Muscle layer of colon (tissue), 2 donors: ENCODE results near the gene FFAR3.
"Not testable (repeated sequence)": the region's sequence is repeated elsewhere in the genome, so short reads cannot be mapped to it uniquely, and the experiment has no call there.

Experiments
- H3K27ac ChIP-seq: one replicate; pipeline ENCODE4 v1.7.0; 2013; ENCODE audit warnings: low read depth, mild to moderate bottlenecking, low read length, moderate library complexity
- H3K27me3 ChIP-seq, 2 donors: one replicate each; pipeline ENCODE4 v1.7.0; 2013; ENCODE audit warnings: low read length in 2 of 2, mild to moderate bottlenecking in 2 of 2; ENCODE audit not compliant: insufficient read depth in 2 of 2, control insufficient read depth in 1 of 2
- H3K36me3 ChIP-seq: one replicate; pipeline ENCODE4 v1.7.0; 2013; ENCODE audit warnings: mild to moderate bottlenecking, low read length; ENCODE audit not compliant: insufficient read depth
- H3K4me1 ChIP-seq: one replicate; pipeline ENCODE4 v1.7.0; 2013; ENCODE audit warnings: mild to moderate bottlenecking, low read length; ENCODE audit not compliant: insufficient read depth
- H3K4me3 ChIP-seq, 2 donors: one replicate each; pipeline ENCODE4 v1.7.0; 2013; ENCODE audit warnings: low read length in 2 of 2, low read depth in 1 of 2, mild to moderate bottlenecking in 1 of 2, moderate library complexity in 1 of 2
- H3K9ac ChIP-seq: one replicate; pipeline ENCODE4 v1.7.0; 2013; ENCODE audit warnings: low read length
- H3K9me3 ChIP-seq: one replicate; pipeline ENCODE4 v1.7.0; 2013; ENCODE audit warnings: mild to moderate bottlenecking, low read length
- donor health status: abdominal sarcoma.
- donor health status: Adenocarcinoma of cecum.

FFAR3 gene

DNA sequence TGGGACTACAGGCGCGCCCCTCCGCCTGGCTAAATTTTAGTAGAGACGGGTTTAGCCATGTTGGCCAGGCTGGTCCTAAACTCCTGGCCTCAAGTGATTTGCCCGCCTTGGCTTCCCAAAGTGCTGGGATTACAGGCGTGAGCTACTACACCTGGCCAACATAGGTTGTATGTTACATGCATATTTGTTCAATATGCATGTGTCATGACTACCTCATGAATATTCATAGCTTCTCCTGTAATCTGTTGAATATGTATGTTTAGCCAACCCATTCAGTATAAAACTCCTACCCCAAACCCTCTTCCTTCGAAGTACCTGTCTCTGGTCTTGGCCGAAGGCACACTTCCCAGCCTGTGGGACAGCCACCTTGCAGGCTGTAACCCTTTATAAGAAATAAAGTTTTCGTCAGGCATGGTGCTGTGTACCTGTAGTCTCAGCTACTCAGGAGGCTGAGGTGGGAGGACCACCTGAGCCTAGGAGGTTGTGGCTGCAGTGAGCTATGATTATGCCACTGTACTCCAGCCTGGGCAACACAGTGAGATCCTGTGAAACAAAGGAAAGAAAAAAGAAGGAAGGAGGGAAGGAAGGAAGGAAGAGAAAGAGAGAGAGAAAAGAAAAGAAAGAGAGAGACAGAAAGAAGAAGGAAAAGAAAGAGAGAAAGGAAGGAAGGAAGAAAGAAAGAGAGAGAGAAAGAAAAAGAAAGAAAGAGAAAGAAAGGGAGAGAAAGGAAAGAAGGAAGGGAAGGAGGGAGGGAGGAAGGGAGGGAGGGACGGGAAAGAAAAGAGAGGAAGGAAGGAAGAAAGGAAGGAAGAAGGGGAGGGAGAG, 41.9 kb downstream of the FFAR3 start:
- Histone ChIP-seq H3K4me3 (no peak overlapping the region), H3K9ac (no peak overlapping the region), H3K4me1 (no peaks in the 10 kb centered on the region), H3K9me3 (no peaks in the 10 kb centered on the region), H3K36me3 (no peaks in the 10 kb centered on the region), H3K27ac (no peak overlapping the region), H3K27me3 (no peaks in the 10 kb centered on the region)

DNA sequence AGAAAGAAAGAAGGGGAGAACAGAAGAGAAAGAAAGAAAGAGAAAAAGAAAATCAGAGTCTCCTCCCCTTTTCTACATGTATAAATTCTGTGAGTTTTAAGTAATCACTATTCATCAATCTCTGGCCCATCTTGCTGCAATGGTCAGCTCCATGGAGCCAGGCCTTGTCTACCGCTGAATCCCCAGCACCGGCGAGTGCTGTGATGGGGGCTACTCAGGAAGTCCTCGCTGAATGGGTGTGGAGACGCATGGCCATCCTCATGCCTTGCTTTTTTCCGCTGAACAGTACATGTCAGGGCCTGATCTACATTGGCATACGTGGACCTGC, 42.5 kb downstream of the FFAR3 start:
- Histone ChIP-seq H3K4me3 (no peak overlapping the region), H3K36me3 (no peaks in the 10 kb centered on the region), H3K27me3 (no peaks in the 10 kb centered on the region), H3K9ac (no peak overlapping the region), H3K27ac (no peak overlapping the region), H3K9me3 (no peaks in the 10 kb centered on the region), H3K4me1 (no peaks in the 10 kb centered on the region)

DNA sequence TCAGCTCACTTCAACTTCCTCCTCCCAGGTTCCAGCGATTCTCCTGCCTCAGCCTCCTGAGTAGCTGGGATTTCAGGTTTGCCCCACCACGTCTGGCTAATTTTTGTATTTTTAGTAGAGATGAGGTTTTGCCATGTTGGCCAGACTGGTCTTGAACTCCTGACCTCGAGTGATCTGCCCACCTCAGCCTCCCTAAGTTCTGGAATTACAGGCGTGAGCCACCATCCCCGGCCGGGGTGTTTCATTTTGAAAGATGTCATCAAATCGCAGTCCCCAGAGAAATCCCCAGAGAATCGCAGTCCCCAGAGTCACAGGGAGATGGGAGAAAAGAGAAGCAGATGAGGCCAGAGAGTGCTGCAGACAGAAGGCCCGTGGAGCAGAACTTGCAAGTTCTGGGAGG, 43.2 kb downstream of the FFAR3 start:
- not testable (repeated sequence) for H3K9ac ChIP-seq, H3K4me1 ChIP-seq, H3K27me3 ChIP-seq, H3K27ac ChIP-seq, H3K4me3 ChIP-seq, H3K36me3 ChIP-seq, H3K9me3 ChIP-seq

DNA sequence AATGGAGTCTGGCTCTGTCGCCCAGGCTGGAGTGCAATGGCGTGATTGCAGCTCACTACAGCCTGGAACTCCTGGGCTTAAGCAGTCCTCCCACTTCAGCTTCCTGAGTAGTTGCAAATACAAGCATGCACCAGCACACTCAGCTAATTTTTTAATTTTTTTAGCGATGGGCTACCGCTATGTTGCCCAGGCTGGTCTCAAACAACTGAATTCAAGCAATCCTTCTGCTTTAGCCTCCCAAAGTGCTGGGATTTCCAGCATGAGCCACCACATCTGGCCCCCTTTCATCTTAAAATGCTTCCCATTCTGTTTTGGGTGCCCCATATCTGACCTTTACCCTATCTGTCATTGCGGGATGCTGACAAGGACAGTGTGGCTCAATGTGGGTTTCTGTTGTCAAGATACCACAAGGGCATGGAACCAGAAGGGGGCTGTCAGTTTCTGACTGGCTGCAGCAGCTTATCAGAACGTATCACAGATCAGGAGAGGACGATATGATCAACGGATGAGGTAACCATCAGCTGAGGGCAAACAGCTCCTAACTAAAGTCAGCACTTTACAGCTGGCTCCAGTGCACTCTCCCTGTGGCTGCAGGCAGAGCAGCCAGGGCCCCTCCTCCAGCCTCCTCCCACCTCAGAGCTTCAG, 45.0 kb downstream of the FFAR3 start:
- H3K9me3 ChIP-seq, result no peaks in the 10 kb centered on the region
- H3K36me3 ChIP-seq, result no peaks in the 10 kb centered on the region
- no peaks in the 10 kb centered on the region for H3K27me3 ChIP-seq
- no peak overlapping the region for H3K27ac ChIP-seq
- no peaks in the 10 kb centered on the region for H3K4me1 ChIP-seq
- no peak overlapping the region for H3K9ac ChIP-seq
- H3K4me3 ChIP-seq, result no peak overlapping the region

DNA sequence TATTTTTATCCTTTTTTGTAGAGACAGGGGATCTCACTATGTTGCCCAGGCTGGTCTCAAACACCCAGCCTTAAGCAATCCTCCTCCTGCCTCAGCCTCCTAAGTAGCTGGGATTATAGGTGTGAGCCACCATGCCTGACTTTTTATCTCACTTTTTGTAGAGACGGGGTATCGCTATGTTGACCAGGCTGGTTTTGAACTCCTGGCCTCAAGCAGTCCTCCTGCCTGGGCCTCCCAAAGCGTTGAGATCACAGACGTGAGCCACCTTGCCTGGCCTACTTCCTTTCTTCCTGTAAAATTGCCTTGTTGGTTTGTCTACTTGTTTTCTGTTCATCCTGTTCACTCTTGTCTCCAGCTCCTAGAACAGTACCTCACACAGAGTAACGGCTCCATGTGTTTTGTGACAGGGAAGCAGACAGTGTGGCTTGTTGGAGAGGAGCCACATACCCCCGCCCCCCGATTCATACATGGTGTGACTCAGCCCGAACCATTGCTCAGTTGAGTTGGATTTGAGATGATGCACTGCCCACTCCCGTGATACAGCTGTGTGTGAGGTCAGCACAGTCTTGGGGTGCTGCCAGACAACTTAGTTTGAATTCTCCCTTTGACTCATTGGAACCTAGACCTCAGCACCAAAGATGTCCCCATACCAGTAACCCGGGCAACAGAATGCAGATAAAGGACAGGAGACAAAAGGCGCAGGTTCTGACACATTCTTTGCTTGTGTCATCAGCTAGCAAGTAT, 46.8 kb downstream of the FFAR3 start:
- no peaks in the 10 kb centered on the region for H3K27me3 ChIP-seq
- H3K36me3 ChIP-seq, result no peaks in the 10 kb centered on the region
- no peak overlapping the region for H3K4me3 ChIP-seq
- no peak overlapping the region for H3K27ac ChIP-seq
- no peaks in the 10 kb centered on the region for H3K4me1 ChIP-seq
- no peaks in the 10 kb centered on the region for H3K9me3 ChIP-seq
- no peak overlapping the region for H3K9ac ChIP-seq

DNA sequence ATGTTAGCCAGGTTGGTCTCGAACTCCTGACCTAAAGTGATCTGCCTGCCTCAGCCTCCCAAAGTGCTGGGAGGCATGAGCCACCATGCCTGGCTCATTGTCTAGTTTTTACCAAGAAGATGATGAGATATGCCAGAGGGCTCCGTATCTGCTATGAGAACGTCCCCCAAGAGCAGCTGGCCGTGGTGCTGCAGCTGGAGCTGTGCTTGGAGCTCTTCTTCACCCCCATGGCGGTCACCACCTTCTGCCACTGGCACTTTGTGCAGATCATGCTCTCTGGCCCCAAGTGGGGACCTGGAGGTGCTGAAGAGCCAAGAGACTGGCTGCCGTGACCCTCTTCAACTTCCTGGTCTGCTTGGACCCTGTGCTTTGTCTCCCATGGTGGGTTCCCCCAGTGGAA, 49.4 kb downstream of the FFAR3 start:
- H3K4me1 ChIP-seq, result no peaks in the 10 kb centered on the region
- no peaks in the 10 kb centered on the region for H3K27me3 ChIP-seq
- no peaks in the 10 kb centered on the region for H3K9me3 ChIP-seq
- no peak overlapping the region for H3K4me3 ChIP-seq
- no peak overlapping the region for H3K27ac ChIP-seq
- H3K9ac ChIP-seq, result no peak overlapping the region
- H3K36me3 ChIP-seq, result no peaks in the 10 kb centered on the region

DNA sequence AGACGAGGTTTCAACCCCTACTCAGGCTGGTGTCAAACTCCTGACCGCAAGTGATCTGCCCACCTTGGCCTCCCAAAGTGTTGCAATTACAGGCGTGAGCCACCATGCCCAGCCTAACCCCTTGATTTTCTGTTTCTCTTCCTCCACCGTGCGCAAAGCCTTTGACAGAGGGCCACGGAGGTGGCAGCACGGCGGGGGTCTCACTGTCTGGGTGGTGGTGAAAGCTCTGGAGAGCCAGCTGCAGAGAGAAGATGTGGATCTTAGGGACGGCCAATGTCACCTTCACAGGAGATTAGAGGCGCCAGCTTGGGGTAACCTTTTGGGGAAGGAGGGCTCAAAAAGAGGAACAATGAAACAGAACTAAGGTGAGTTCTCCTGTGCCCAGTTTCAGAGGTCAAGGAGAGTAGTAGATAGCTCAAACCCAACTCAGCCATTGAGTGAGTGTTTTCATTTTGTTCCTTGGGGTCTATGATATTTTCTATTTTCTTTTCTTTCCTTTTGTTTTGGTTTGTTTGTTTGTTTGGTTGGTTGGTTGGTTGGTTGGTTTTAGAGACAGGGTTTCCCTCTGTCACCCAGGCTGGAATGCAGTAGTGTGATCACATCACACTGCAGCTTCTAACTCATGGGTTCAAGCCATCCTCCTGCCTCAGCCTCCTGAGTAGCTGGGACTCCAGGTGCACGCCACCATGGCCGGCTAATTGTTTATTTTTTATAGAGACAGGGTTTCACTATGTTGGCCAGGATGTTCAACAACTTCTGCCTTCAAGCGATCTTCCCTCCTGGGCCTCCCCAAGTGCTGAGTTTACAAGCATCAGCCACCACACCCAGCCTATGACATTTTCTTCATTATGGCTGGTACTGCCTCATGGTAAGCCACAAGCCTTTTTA, 50.3 kb downstream of the FFAR3 start:
- no peak overlapping the region for H3K27ac ChIP-seq
- no peak overlapping the region for H3K4me3 ChIP-seq
- H3K9me3 ChIP-seq, result no peaks in the 10 kb centered on the region
- no peaks in the 10 kb centered on the region for H3K27me3 ChIP-seq
- no peaks in the 10 kb centered on the region for H3K36me3 ChIP-seq
- H3K9ac ChIP-seq, result no peak overlapping the region
- H3K4me1 ChIP-seq, result no peaks in the 10 kb centered on the region

DNA sequence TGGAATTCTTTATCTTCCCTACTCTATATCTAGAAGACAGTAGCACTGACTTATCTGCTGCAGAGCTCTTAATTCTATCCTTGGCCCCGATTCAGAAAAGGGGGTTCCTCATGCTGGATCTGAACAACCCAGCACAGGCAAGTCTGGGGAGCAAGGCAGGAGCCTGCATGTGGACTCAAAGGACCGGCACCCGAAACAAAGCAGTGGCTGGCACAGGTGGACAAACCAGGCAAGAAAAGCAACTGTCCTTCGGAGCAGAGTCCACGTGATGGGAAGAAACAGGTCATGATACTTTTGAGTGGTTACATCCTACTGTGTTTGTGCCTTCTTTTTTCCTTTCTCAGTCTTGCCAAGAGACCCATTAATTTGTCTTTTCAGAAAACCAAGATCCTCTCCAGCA, 50.9 kb downstream of the FFAR3 start:
- no peaks in the 10 kb centered on the region for H3K27me3 ChIP-seq
- H3K4me3 ChIP-seq, result no peak overlapping the region
- no peaks in the 10 kb centered on the region for H3K4me1 ChIP-seq
- H3K9ac ChIP-seq, result no peak overlapping the region
- H3K36me3 ChIP-seq, result no peaks in the 10 kb centered on the region
- no peaks in the 10 kb centered on the region for H3K9me3 ChIP-seq
- H3K27ac ChIP-seq, result no peak overlapping the region
